Measurements from ENCODE around the gene HEMGN.

Gene HEMGN

GRCh38 chr9:97911528-97911927 lies 26.4 kb downstream of the HEMGN start:
- POLR2A ChIA-PET, result interaction anchor here (1.0 kb wide), 1 partner anchor 11 kb away, joined by 3 read pairs; the partner anchor contains the start of gene TRMO
- CTCF ChIA-PET, result interaction anchor here (1.0 kb wide), 1 partner anchor 257 kb away, joined by 3 read pairs; no protein-coding TSS in a partner anchor
- no peak for TF ChIP-seq PKNOX1 (IDR thresholded peaks at IDR 0.05)
- no peak for TF ChIP-seq ELF4 (IDR thresholded peaks at IDR 0.05)
- no peak for TF ChIP-seq TARDBP (IDR thresholded peaks at IDR 0.05)
- TF ChIP-seq LEF1 (IDR thresholded peaks at IDR 0.05; ENCODE audit: borderline replicate concordance), result no peak
- no peak for TF ChIP-seq ZNF384 (IDR thresholded peaks at IDR 0.05)
- no peak for TF ChIP-seq CTBP1 (IDR thresholded peaks at IDR 0.05; ENCODE audit: borderline replicate concordance)
- TF ChIP-seq HDGF (IDR thresholded peaks at IDR 0.05; ENCODE audit: borderline replicate concordance), result no peak
- TF ChIP-seq FOXK2 (IDR thresholded peaks at IDR 0.05), result no peak
- no peak for TF ChIP-seq NFRKB (IDR thresholded peaks at IDR 0.05)
- TF ChIP-seq ARNT (IDR thresholded peaks at IDR 0.05), result no peak
- no peak for TF ChIP-seq SUZ12 (IDR thresholded peaks at IDR 0.05)
- TF ChIP-seq BHLHE40 (IDR thresholded peaks at IDR 0.05; ENCODE audit: borderline replicate concordance), result no peak
- no peak for TF ChIP-seq FOXM1 (IDR thresholded peaks at IDR 0.05; ENCODE audit: borderline replicate concordance)
- no peak for TF ChIP-seq L3MBTL2 (conservative IDR thresholded peaks at IDR 0.05)
- no peak for TF ChIP-seq FOXA1 (IDR thresholded peaks at IDR 0.05)
- TF ChIP-seq SP1 (IDR thresholded peaks at IDR 0.05), result no peak
- DNase-seq (ENCODE audit: extremely low spot score), result no peak

DNA sequence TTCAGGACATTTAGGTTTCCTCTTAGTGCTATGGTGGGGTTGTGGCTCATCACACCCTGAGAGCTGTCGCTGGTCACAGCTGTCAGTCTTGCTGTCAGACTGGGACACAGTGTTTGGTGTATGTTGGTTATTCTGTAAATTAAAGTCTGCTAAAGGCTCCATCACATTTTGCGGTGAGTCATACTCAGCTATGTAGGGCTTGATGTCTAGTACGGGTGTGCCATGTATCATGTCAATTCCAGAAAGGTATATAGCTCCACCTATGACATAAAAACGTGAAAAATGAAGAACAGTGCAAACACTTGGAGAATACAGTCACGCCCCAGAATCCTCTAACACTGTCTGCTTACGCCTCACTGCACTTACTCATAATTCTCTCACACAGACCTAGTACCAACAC lies 27.6 kb downstream of the HEMGN start:
- TF ChIP-seq ELF4 (IDR thresholded peaks at IDR 0.05) (no peak), L3MBTL2 (conservative IDR thresholded peaks at IDR 0.05) (no peak), HDGF (IDR thresholded peaks at IDR 0.05; ENCODE audit: borderline replicate concordance) (no peak), NFRKB (IDR thresholded peaks at IDR 0.05) (no peak), FOXM1 (IDR thresholded peaks at IDR 0.05; ENCODE audit: borderline replicate concordance) (no peak), CTBP1 (IDR thresholded peaks at IDR 0.05; ENCODE audit: borderline replicate concordance) (no peak), SUZ12 (IDR thresholded peaks at IDR 0.05) (no peak), PKNOX1 (IDR thresholded peaks at IDR 0.05) (no peak), TARDBP (IDR thresholded peaks at IDR 0.05) (no peak), SP1 (IDR thresholded peaks at IDR 0.05) (no peak), BHLHE40 (IDR thresholded peaks at IDR 0.05; ENCODE audit: borderline replicate concordance) (no peak), LEF1 (IDR thresholded peaks at IDR 0.05; ENCODE audit: borderline replicate concordance) (no peak), FOXA1 (IDR thresholded peaks at IDR 0.05) (no peak), ZNF384 (IDR thresholded peaks at IDR 0.05) (no peak), FOXK2 (IDR thresholded peaks at IDR 0.05) (no peak), ARNT (IDR thresholded peaks at IDR 0.05) (no peak)
- DNase-seq (ENCODE audit: extremely low spot score), result no peak
- CTCF ChIA-PET, result no interaction called here
- POLR2A ChIA-PET, result interaction anchor here (1.0 kb wide), 1 partner anchor 12 kb away, joined by 3 read pairs; the partner anchor contains the start of gene TRMO

DNA sequence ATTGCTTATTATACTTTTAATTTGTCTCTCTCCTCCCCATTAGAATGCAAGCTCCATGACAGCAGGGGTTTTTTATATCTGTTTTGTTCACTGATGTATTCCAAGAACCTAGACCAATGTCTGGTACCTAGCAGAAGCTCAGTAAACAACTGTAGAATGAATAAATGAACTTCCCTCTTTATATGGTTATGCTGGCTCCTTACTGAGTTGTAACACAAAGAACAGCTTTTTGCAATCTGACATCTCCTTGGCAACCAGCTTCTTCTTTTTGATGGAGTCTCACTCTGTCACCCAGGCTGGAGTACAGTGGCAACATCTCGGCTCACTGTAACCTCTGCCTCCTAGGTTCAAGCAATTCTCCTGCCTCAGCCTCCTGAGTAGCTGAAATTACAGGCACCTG lies 29.3 kb downstream of the HEMGN start:
- no peak for DNase-seq (ENCODE audit: extremely low spot score)
- ChIA-PET POLR2A (interaction anchor here (1.4 kb wide), 1 partner anchor 13 kb away, joined by 4 read pairs; the partner anchor contains the start of gene TRMO), CTCF (interaction anchor here (1.1 kb wide), 1 partner anchor 14 kb away, joined by 3 read pairs; the partner anchor contains the start of gene TRMO)
- TF ChIP-seq TARDBP (IDR thresholded peaks at IDR 0.05), result no peak
- no peak for TF ChIP-seq SP1 (IDR thresholded peaks at IDR 0.05)
- TF ChIP-seq ELF4 (IDR thresholded peaks at IDR 0.05), result no peak
- TF ChIP-seq BHLHE40 (IDR thresholded peaks at IDR 0.05; ENCODE audit: borderline replicate concordance), result no peak
- TF ChIP-seq SUZ12 (IDR thresholded peaks at IDR 0.05), result no peak
- no peak for TF ChIP-seq CTBP1 (IDR thresholded peaks at IDR 0.05; ENCODE audit: borderline replicate concordance)

DNA sequence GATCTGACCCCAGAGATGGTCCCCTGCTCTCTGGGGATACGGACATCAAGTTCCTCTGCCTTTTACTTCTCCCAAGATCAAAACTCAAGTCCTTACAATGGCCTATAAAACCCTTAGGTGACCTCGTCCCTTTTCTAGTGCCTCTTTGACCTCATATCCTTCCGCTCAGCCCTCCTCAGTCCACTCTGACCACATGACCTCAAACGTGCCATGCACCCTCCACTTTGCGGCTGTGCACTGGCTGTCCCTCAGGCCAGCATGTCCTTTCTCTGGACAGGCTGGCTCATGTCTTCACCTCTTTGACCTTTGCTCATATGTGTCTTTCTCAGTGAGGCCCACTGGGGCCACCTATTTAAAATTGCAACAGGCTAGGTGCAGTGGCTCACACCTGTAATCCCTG lies 30.3 kb downstream of the HEMGN start:
- DNase-seq (ENCODE audit: extremely low spot score), result no peak
- TF ChIP-seq L3MBTL2 (conservative IDR thresholded peaks at IDR 0.05), result no peak
- CTCF ChIA-PET, result no interaction called here
- POLR2A ChIA-PET, result no interaction called here

DNA sequence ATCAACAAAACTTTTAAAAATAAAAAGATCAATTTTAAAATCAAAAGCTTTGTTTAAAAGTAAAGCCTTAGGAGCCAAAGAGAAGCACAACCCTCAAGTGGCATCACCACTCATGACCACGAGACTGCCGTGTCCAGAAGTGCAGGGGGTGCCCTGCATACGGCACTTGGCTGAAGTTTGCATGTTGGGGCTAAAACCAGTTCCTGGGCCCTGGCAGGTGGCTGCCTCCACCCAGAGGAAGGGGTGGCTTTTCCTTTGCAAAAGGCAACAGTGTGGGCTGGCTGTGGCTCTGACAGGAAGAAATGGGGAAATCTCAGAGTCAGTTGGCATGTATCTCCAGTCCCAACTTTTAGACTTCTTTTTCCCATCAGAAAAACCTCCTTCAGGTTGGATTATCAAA lies 30.9 kb downstream of the HEMGN start:
- TF ChIP-seq BHLHE40 (IDR thresholded peaks at IDR 0.05; ENCODE audit: borderline replicate concordance), result no peak
- ChIA-PET CTCF (no interaction called here), POLR2A (no interaction called here)
- no peak for DNase-seq (ENCODE audit: extremely low spot score)

DNA sequence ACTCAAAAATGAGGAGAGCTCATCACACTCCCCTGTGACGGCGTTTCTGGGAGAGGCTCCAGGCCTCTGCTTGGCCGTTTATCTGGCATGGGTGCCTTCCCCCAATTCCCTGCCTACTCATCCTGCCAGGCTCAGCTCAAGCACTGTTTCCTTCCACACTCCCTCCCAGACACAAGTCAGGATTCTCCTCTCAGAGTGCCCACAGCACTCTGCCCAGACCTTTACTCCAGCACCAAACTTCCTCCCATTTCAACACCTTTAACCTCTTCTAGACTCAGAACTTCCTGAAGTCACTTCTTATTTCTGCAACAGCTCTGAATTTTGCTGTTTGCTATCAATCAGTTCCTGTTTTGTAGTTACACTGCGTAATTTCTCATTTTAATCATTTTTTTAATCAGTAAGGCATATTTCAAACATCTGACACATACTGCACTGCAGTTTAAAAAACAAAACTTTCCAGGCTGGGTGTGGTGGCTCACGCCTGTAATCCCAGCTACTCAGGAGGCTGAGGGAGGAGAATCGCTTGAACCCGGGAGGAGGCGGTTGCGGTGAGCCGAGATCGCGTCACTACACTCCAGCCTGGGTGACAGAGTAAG lies 31.6 kb downstream of the HEMGN start:
- CTCF ChIA-PET, result interaction anchor here (0.6 kb wide), 2 partner anchors 17 to 243 kb away, joined by 3 to 10 read pairs; no protein-coding TSS in a partner anchor
- POLR2A ChIA-PET, result no interaction called here
- TF ChIP-seq ARNT (IDR thresholded peaks at IDR 0.05) (no peak), PKNOX1 (IDR thresholded peaks at IDR 0.05) (no peak), FOXM1 (IDR thresholded peaks at IDR 0.05; ENCODE audit: borderline replicate concordance) (no peak), SP1 (IDR thresholded peaks at IDR 0.05) (no peak), NFRKB (IDR thresholded peaks at IDR 0.05) (no peak), CTBP1 (IDR thresholded peaks at IDR 0.05; ENCODE audit: borderline replicate concordance) (no peak), ELF4 (IDR thresholded peaks at IDR 0.05) (no peak), TARDBP (IDR thresholded peaks at IDR 0.05) (no peak), ZNF384 (IDR thresholded peaks at IDR 0.05) (no peak), LEF1 (IDR thresholded peaks at IDR 0.05; ENCODE audit: borderline replicate concordance) (no peak), FOXA1 (IDR thresholded peaks at IDR 0.05) (no peak)
- DNase-seq (ENCODE audit: extremely low spot score), result no peak

All from HEK293T (cell line).